GOT3 (cell line): ENCODE measurements around the gene WWOX.
"Not testable (repeated sequence)": the region's sequence is repeated elsewhere in the genome, so short reads cannot be mapped to it uniquely, and the experiment has no call there.

ENCODE experiments used
- DNase-seq: peaks from one replicate; lab custom pipeline; 2025; ENCODE audit warnings: mixed read lengths; lab: John Stamatoyannopoulos, UW

The WWOX gene

GRCh38 chr16:79021991-79022630 lies 922.7 kb downstream of the WWOX start:
- no peak for DNase-seq

GRCh38 chr16:79026117-79026516 lies 926.7 kb downstream of the WWOX start:
- DNase-seq = no peak

GRCh38 chr16:79036541-79036940 lies 937.1 kb downstream of the WWOX start:
- no peak for DNase-seq

- DNase-seq = no peak
These were observed 938.3 kb downstream of the WWOX start for GRCh38 chr16:79037521-79038373.

- no peak for DNase-seq
These were observed 941.8 kb downstream of the WWOX start for GRCh38 chr16:79041206-79041605.

- no peak for DNase-seq
These were observed 942.7 kb downstream of the WWOX start for GRCh38 chr16:79042141-79042540.

GRCh38 chr16:79042886-79043285 lies 943.4 kb downstream of the WWOX start:
- no peak for DNase-seq

GRCh38 chr16:79045191-79045590 lies 945.7 kb downstream of the WWOX start:
- no peak for DNase-seq

- no peak for DNase-seq
These were observed 947.9 kb downstream of the WWOX start for GRCh38 chr16:79047337-79047736.

GRCh38 chr16:79049040-79049439 lies 949.6 kb downstream of the WWOX start:
- DNase-seq = no peak

GRCh38 chr16:79050063-79050462 lies 950.6 kb downstream of the WWOX start:
- no peak for DNase-seq

- no peak for DNase-seq
These were observed 951.9 kb downstream of the WWOX start for GRCh38 chr16:79051313-79051712.

GRCh38 chr16:79052198-79052597 lies 952.7 kb downstream of the WWOX start:
- DNase-seq = not testable (repeated sequence)

- no peak for DNase-seq
These were observed 954.1 kb downstream of the WWOX start for GRCh38 chr16:79053577-79053976.

GRCh38 chr16:79054211-79054984 lies 954.9 kb downstream of the WWOX start:
- DNase-seq = no peak

- no peak for DNase-seq
These were observed 956.0 kb downstream of the WWOX start for GRCh38 chr16:79055251-79055970.

- no peak for DNase-seq
These were observed 961.7 kb downstream of the WWOX start for GRCh38 chr16:79061181-79061580.

GRCh38 chr16:79062336-79062735 lies 962.9 kb downstream of the WWOX start:
- DNase-seq = no peak

GRCh38 chr16:79062821-79063220 lies 963.4 kb downstream of the WWOX start:
- no peak for DNase-seq

- no peak for DNase-seq
These were observed 965.0 kb downstream of the WWOX start for GRCh38 chr16:79064256-79064972.

GRCh38 chr16:79066561-79066960 lies 967.1 kb downstream of the WWOX start:
- DNase-seq = no peak
